HG02571 (cell line): Measurements from ENCODE around the gene PKD1L1.
A peak's percentile ranks its signal among the peaks of the same experiment; 100 is the strongest.
"Not testable (repeated sequence)": the region's sequence is repeated elsewhere in the genome, so short reads cannot be mapped to it uniquely, and the experiment has no call there.

Experiments used
- ATAC-seq: cut with Tn5 transposase; IDR thresholded peaks from one replicate; pipeline ENCODE4 v1.9.1; 2021; ENCODE audit warnings: mild to moderate bottlenecking, moderate library complexity; ENCODE audit not compliant: unreplicated experiment

The PKD1L1 gene

GRCh38 chr7:47775238-47775637 is 173.0 kb downstream of the PKD1L1 start:
- ATAC-seq, result no peak

GRCh38 chr7:47772492-47772891 is 175.8 kb downstream of the PKD1L1 start:
- no peak for ATAC-seq

DNA sequence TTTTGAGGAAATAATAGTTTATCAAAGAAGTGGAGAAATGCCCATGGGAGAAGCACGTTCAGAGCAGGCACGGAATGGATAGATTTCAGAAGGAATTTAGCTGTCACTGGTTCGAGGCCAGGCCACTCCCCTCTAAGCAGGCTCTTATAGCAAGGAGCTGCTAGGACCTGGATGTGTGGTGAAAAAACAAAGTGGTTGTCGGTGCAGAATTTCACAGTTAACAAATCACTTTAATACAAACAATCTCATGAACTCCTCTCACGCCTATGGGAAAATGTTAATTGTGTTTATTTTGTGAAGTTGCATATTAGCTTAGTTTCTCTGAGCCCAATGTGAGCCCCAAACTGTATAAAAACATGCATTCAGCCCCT is 176.3 kb downstream of the PKD1L1 start:
- ATAC-seq, result no peak

- ATAC-seq, result no peak
These were observed 176.8 kb downstream of the PKD1L1 start for GRCh38 chr7:47771336-47771989.

DNA sequence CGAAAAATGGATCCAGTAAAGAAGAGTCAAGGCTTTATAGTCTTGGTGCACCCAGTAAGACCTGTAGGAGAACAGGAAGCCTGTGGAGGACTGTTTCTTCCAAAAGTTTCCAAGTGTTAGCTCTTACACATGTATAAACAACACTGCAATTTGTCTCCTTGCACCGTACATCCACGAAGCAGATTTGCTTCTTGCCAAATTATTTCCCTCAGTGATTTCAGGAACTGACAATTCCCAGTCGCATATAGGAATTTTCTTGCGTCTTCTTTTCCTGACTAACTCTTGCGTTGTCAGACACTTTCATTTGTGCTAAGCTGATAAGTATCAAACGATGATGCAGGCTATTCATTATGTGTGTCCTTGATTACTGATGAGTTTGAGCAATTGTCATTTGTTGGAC is 182.1 kb downstream of the PKD1L1 start:
- no peak for ATAC-seq

DNA sequence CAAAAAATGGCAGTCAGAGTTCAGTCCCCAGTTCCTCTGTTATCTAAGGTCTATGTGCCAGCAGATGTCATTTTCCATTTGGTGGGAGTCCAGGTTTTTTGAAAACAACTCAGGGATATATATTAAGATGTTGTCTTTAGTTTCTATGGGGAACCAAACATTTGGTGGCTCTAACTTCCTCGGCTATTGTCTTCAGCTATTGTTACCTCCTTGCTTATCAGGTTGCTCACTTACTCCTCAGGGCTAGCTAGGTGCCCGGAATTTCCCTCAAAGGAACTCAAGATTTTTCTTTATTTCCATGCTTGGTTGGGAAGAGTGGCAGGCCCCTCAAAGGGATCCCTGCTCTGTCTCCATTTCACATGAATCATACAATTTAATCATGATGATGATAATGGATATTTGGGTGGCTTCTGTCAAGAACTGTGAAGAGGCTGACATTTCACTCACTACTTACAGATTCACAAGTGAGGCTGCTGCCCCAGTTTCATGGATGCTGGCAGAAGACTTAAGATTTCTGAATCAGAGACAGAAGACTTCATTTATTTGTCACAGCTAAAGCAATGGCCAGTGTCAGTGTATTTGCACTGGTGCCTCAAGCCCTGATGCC is 182.8 kb downstream of the PKD1L1 start:
- no peak for ATAC-seq

- no peak for ATAC-seq
These were observed 183.5 kb downstream of the PKD1L1 start for GRCh38 chr7:47764746-47765145.

DNA sequence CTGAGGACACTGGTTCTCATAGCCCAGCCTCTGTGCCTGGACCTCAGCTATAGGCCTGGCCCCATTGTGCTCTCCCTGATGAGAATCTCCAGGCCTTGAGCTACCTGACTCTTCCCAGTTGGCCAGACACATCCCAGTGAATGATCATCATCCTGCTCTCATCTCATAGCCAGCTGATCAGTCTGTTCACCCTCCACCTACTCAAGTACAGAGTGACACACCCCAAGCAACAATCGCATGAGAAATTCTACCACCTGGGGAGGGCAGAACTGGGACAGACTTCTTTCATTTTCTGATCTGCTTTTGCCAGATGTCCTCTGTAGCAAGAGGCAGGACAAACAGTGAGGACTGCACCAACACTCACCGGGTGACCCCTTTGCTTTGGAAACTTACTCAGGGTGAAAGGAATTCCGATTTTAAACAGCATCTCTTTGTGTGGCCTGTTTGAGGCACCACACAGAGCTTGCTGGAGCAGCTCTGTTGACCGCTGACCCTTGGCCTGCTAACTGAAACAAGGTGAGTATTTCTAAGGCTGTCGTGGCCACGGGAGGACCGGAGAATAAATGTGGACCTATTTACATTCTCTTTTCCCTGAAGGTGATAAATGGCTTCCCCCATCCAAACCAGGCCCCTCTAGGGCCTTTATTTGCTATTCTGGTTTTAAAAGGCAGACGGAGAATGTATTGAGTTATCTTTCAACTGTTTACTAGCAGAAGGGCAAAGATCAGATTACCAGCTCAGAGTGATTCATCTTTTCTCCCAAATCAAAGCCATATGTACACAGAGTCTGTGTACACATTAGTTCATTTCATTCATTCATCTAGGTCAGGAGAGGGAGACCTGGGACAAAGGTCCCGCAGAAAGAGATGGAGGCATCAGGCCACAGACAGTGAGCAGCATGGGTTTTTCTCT is 184.9 kb downstream of the PKD1L1 start:
- ATAC-seq, result peak; percentile 61

DNA sequence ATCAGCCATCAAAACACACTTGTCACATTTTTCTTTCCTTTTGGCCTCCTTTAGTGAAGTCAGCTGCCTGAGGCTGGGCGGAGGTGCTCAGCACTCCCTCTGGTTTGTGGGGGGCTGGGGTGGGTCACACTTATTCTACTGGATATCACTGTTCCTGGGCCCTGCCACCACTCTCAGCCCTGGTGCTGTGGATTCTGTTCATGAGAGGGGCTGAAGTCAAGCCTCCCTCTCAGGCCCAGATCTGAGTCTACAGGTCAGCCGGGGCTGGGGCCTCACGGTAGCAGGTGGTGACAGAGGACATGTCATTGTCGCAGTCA is 185.6 kb downstream of the PKD1L1 start:
- peak; percentile 12 for ATAC-seq

- no peak for ATAC-seq
These were observed 186.1 kb downstream of the PKD1L1 start for GRCh38 chr7:47762207-47762606.

- ATAC-seq, result no peak
These were observed 189.1 kb downstream of the PKD1L1 start for GRCh38 chr7:47759056-47759706.

DNA sequence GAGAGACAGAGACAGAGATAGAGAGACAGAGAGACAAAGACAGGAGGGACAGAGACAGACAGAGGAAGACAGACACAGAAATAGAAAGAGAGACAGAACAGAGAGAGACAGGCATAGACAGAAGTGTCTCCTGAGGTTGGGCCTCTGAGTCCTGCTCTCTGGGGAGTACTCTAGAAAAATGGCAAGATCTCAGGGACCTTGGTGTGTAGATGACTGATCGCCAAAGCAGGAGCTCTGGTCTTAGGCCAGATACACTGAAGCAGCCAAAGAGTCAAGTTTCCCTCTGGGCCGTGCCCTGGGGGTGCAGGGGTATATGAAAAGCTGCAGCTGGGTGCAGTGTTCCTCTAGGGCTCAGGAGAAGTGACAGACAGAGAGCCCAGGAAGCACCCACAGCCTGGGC is 189.7 kb downstream of the PKD1L1 start:
- ATAC-seq, result no peak

- no peak for ATAC-seq
These were observed 190.3 kb downstream of the PKD1L1 start for GRCh38 chr7:47757921-47758411.

DNA sequence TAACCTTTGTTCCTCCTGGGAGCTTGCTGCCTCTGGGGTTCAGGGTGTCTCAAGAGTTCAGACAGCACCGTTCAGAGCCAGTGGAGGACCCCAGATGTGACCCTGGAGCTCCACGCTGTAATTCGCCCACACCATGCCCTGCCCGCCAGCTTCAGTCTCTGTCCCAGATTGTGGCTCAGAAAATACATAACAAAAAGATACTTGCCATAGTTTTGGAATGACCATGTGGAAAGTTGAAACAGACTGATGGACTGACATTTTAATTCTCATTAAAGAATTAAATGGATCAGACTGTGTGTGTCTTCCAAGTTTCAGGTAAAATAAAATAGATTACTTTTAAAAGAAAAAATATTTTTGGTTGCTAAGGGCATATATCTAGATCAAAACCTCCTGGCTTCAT is 191.6 kb downstream of the PKD1L1 start:
- ATAC-seq, result no peak

- ATAC-seq, result no peak
These were observed 193.0 kb downstream of the PKD1L1 start for GRCh38 chr7:47755248-47755647.

DNA sequence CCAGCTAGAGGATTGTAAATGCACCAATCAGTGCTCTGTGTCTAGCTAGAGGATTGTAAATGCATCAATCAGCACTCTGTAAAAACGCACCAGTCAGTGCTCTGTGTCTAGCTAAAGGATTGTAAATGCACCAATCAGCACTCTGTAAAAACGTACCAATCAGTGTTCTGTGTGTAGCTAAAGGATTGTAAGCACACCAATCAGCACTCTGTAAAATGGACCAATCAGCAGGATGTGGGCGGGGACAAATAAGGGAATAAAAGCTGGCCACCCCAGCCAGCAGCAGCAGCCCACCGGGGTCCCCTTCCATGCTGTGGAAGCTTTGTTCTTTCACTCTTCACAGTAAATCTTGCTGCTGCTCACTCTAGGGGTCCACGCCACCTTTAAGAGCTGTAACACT is 196.5 kb downstream of the PKD1L1 start:
- not testable (repeated sequence) for ATAC-seq

GRCh38 chr7:47751043-47751442 is 197.2 kb downstream of the PKD1L1 start:
- ATAC-seq, result no peak

DNA sequence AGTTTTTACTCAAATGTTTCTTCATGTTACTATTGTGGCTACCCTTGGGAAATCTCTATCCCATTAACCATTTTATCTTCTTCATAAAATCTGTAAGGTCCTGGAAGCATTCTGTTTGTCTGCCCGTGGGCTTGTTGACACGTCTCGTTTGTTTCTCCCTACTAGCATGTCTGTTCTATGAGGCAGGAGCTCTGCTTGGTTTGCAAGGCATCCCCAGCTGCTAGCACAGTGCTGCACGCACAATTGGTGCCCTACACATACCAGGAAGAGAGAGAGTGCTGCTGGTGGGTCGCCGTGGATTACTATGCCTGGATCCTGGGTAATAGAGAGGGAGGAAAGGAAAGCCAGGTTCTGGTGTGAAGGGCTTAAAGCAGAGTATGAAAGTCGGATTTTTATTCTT is 200.2 kb downstream of the PKD1L1 start:
- no peak for ATAC-seq

- ATAC-seq, result no peak
These were observed 201.1 kb downstream of the PKD1L1 start for GRCh38 chr7:47747160-47747559.

DNA sequence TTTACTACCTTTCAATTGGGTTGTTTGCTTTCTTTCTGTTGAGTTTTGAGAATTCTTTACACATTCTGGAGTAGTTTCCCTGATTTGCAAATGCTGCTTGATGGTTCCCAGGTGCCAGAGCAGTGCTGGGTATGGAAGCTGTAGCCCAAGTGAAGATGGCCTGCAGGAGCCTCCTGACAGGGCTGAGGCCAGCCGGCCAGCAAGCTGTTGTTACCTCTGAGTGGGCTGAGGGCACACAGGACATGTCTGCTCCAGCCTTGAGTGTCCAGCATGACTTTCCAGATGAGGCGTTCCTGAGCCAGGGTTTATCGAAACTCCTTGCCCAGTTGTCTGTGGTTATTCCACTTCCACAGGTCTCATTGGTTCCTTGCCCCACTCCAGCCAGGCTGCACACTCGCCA is 201.8 kb downstream of the PKD1L1 start:
- no peak for ATAC-seq

DNA sequence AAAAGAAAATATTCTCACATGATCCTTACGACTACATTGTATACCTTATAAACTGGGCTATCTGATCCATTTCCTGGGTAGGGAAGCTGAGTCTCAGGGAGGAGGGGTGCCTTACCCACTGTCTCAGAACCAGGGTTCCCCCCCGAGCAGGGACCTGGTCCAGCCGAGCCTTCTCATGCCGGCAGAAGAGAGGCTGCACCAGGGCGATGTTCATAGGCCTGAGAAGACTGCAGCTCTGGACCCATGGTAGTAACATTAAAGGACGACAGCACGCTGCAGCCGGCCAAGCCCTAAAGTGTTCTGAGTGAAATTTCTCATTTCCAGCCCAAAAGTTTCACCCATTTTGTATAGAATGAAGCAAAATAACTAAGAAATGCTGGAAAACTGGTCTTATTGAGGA is 203.4 kb downstream of the PKD1L1 start:
- no peak for ATAC-seq
